H9 (cell line): ENCODE results near the gene MAZ. TPM values are rescaled to one million over a fixed set of nuclear protein-coding genes. Genes with fewer than 3 reads are reported as not detected.
"Not testable (repeated sequence)": the region's sequence is repeated elsewhere in the genome, so short reads cannot be mapped to it uniquely, and the experiment has no call there.

Source experiments
- DNase-seq: peaks from one replicate; pipeline ENCODE4 v3.0.0-alpha.2; 2017
- H2AFZ ChIP-seq: one replicate; pipeline ENCODE4 v1.6.1; 2013; ENCODE audit warnings: mild to moderate bottlenecking, low read length, control low read depth, moderate library complexity
- H2AK5ac ChIP-seq: 2 replicates; pipeline ENCODE4 v1.6.1; 2013; ENCODE audit warnings: low read length, control low read depth, mixed read lengths; ENCODE audit not compliant: insufficient read length
- H2BK120ac ChIP-seq: one replicate; pipeline ENCODE4 v1.6.1; 2013; ENCODE audit warnings: low read depth, mild to moderate bottlenecking, low read length, control low read depth, inconsistent platforms; ENCODE audit not compliant: poor library complexity, severe bottlenecking
- H2BK12ac ChIP-seq: 2 replicates; pipeline ENCODE4 v1.6.1; 2013; ENCODE audit warnings: low read length, control low read depth, mixed read lengths, low read depth; ENCODE audit not compliant: insufficient read length
- H2BK15ac ChIP-seq: 2 replicates; pipeline ENCODE4 v1.6.1; 2013; ENCODE audit warnings: low read depth, low read length, control low read depth
- H2BK20ac ChIP-seq: one replicate; pipeline ENCODE4 v1.6.1; 2013; ENCODE audit warnings: low read depth, mild to moderate bottlenecking, low read length, control low read depth, inconsistent platforms; ENCODE audit not compliant: poor library complexity, severe bottlenecking
- H2BK5ac ChIP-seq: 2 replicates; pipeline ENCODE4 v1.6.1; 2013; ENCODE audit warnings: low read length, control low read depth, mixed read lengths; ENCODE audit not compliant: insufficient read length
- H3K14ac ChIP-seq: 2 replicates; pipeline ENCODE4 v1.6.1; 2013; ENCODE audit warnings: low read length, control low read depth; ENCODE audit not compliant: insufficient read depth
- H3K18ac ChIP-seq: 2 replicates; pipeline ENCODE4 v1.6.1; 2013; ENCODE audit warnings: low read depth, mild to moderate bottlenecking, mixed read lengths, low read length, control low read depth; ENCODE audit not compliant: insufficient read length
- H3K23ac ChIP-seq: 2 replicates; pipeline ENCODE4 v1.6.1; 2013; ENCODE audit warnings: low read length, control low read depth, mixed read lengths, low read depth; ENCODE audit not compliant: insufficient read length
- H3K23me2 ChIP-seq: 2 replicates; pipeline ENCODE4 v1.6.1; 2013; ENCODE audit warnings: low read depth, mild to moderate bottlenecking, mixed read lengths, low read length, control low read depth; ENCODE audit not compliant: insufficient read length, poor library complexity, severe bottlenecking
- H3K27ac ChIP-seq: 2 replicates; pipeline ENCODE4 v1.5.1; 2013; ENCODE audit warnings: low read length, control low read depth, mixed read lengths, low read depth; ENCODE audit not compliant: insufficient read length
- H3K27me3 ChIP-seq: 2 replicates; pipeline ENCODE4 v1.6.1; 2013; ENCODE audit warnings: low read length, control low read depth, inconsistent platforms; ENCODE audit not compliant: insufficient read depth
- H3K4ac ChIP-seq: 2 replicates; pipeline ENCODE4 v1.6.1; 2013; ENCODE audit warnings: low read depth, mild to moderate bottlenecking, control low read depth, inconsistent platforms, low read length, moderate library complexity
- H3K4me1 ChIP-seq: 2 replicates; pipeline ENCODE4 v1.6.1; 2013; ENCODE audit warnings: low read length, control low read depth, inconsistent platforms; ENCODE audit not compliant: insufficient read depth
- H3K4me2 ChIP-seq: 2 replicates; pipeline ENCODE4 v1.6.1; 2013; ENCODE audit warnings: low read length, control low read depth, mixed read lengths; ENCODE audit not compliant: insufficient read length, insufficient read depth
- H3K56ac ChIP-seq: 2 replicates; pipeline ENCODE4 v1.6.1; 2013; ENCODE audit warnings: low read depth, mild to moderate bottlenecking, mixed read lengths, low read length, control low read depth; ENCODE audit not compliant: insufficient read length
- H3K79me1 ChIP-seq: 2 replicates; pipeline ENCODE4 v1.6.1; 2013; ENCODE audit warnings: low read depth, mild to moderate bottlenecking, moderate library complexity, low read length, control low read depth, inconsistent platforms; ENCODE audit not compliant: insufficient read depth, poor library complexity, severe bottlenecking
- H3K79me2 ChIP-seq: 2 replicates; pipeline ENCODE4 v1.6.1; 2013; ENCODE audit warnings: low read length, control low read depth, inconsistent platforms; ENCODE audit not compliant: insufficient read depth
- H3K9ac ChIP-seq: 2 replicates; pipeline ENCODE4 v1.6.1; 2013; ENCODE audit warnings: low read length, control low read depth, mixed read lengths; ENCODE audit not compliant: insufficient read length; ENCODE audit errors: extremely low read depth
- H3K9me3 ChIP-seq: one replicate; pipeline ENCODE4 v1.6.1; 2013; ENCODE audit warnings: low read depth, low read length, inconsistent platforms; ENCODE audit not compliant: control insufficient read depth
- H3T11ph ChIP-seq: one replicate; pipeline ENCODE4 v1.6.1; 2013; ENCODE audit warnings: mild to moderate bottlenecking, low read length, control low read depth, inconsistent platforms
- H4K20me1 ChIP-seq: one replicate; pipeline ENCODE4 v1.6.1; 2013; ENCODE audit not compliant: control insufficient read depth, insufficient read length, insufficient read depth
- H4K5ac ChIP-seq: 2 replicates; pipeline ENCODE4 v1.6.1; 2013; ENCODE audit warnings: low read depth, mild to moderate bottlenecking, mixed read lengths, low read length, control low read depth; ENCODE audit not compliant: insufficient read length
- H4K8ac ChIP-seq: replicated peaks from 2 replicates; pipeline ENCODE4 v1.6.1; 2013; ENCODE audit warnings: low read length, control low read depth, mixed read lengths, low read depth; ENCODE audit not compliant: insufficient read length
- H4K91ac ChIP-seq: 2 replicates; pipeline ENCODE4 v1.6.1; 2013; ENCODE audit warnings: low read depth, mild to moderate bottlenecking, moderate library complexity, mixed read lengths, low read length, control low read depth; ENCODE audit not compliant: insufficient read length
- H3K27ac Mint-ChIP-seq, 3 experiments: 2 replicates in 2 of 3; 3 replicates in 1 of 3; pipeline ENCODE4 v1.8.0; 2020 to 2021; ENCODE audit warnings: mixed read lengths in 3 of 3, mild to moderate bottlenecking in 1 of 3, moderate library complexity in 1 of 3
- H3K27me3 Mint-ChIP-seq: 2 replicates; pipeline ENCODE4 v1.8.0; 2021; ENCODE audit warnings: low read depth, mild to moderate bottlenecking, moderate library complexity, mixed read lengths
- H3K36me3 Mint-ChIP-seq, 3 experiments: 2 replicates in 2 of 3; 3 replicates in 1 of 3; pipeline ENCODE4 v1.8.0; 2020 to 2021; ENCODE audit warnings: low read depth in 3 of 3, mixed read lengths in 3 of 3; ENCODE audit not compliant: insufficient read depth in 1 of 3
- H3K4me1 Mint-ChIP-seq, 2 experiments: 2 replicates each; pipeline ENCODE4 v1.8.0; 2020; ENCODE audit warnings: mixed read lengths in 2 of 2
- H3K4me3 Mint-ChIP-seq, 2 experiments: 2 replicates in 1 of 2; 3 replicates in 1 of 2; pipeline ENCODE4 v1.8.0; 2020 to 2021; ENCODE audit warnings: mild to moderate bottlenecking in 2 of 2, mixed read lengths in 2 of 2, moderate library complexity in 1 of 2
- H3K9me3 Mint-ChIP-seq, 2 experiments: 2 replicates in 1 of 2; 3 replicates in 1 of 2; pipeline ENCODE4 v1.8.0; 2020; ENCODE audit warnings: mild to moderate bottlenecking in 2 of 2, mixed read lengths in 2 of 2, moderate library complexity in 1 of 2
- CTCF ChIP-seq: fragments of 200-600 bp; sonication (generic); conservative IDR thresholded peaks from 3 replicates; pipeline ENCODE4 v1.8.0; 2021; ENCODE audit warnings: antibody characterized with exemption, mild to moderate bottlenecking
- WGBS: extraction: QIAGEN DNeasy Blood & Tissue Kit; methylation state at CpG from one replicate; pipeline ENCODE4 v1.1.7; 2013; ENCODE audit warnings: missing lambda C conversion rate, low lambda C conversion rate, mixed read lengths; ENCODE audit not compliant: insufficient read length; ENCODE audit errors: extremely low coverage; 5-methylcytosine and 5-hydroxymethylcytosine counted together
- total RNA-seq: library from RNA; stranded (reverse); gene quantifications from 2 replicates; pipeline ENCODE4 v1.2.1, GENCODE V29; 2021

The MAZ gene
- total RNA-seq, 1 experiment from 2014 or later = 412 TPM

- H3K18ac ChIP-seq = no peak overlapping the region
- Mint-ChIP-seq H3K27ac (no peak overlapping the region), H3K27me3 (no peaks in the 10 kb centered on the region; the same call in 1 of the 2 replicates), H3K36me3 (no peaks in the 10 kb centered on the region), H3K4me1 (peaks cover 5 to 14% of the 10 kb centered on the region in 2 experiments; a peak in 2 of 4 replicates), H3K4me3 (no peak overlapping the region), H3K9me3 (no peaks in the 10 kb centered on the region; a peak in 1 of 5 replicates)
- H4K20me1 ChIP-seq = no peaks in the 10 kb centered on the region
- no peaks in the 10 kb centered on the region for H3K79me2 ChIP-seq
- H3K79me1 ChIP-seq = no peaks in the 10 kb centered on the region
- no peaks in the 10 kb centered on the region for H3K27me3 ChIP-seq
- H3K9me3 ChIP-seq = no peaks in the 10 kb centered on the region
- no peaks in the 10 kb centered on the region for H3K23me2 ChIP-seq
- no peak overlapping the region for H2AK5ac ChIP-seq
- H3K4me2 ChIP-seq = no peak overlapping the region
- H2BK5ac ChIP-seq = no peak overlapping the region
- H3T11ph ChIP-seq = no peak overlapping the region
- H3K56ac ChIP-seq = no peak overlapping the region
- H3K4me1 ChIP-seq = no peaks in the 10 kb centered on the region
- H2BK15ac ChIP-seq = no peak overlapping the region
- H2BK12ac ChIP-seq = no peak overlapping the region
- H4K91ac ChIP-seq = no peak overlapping the region
- no CpG with 5 or more reads among the region's 1 CpG for WGBS
- no peak overlapping the region for H4K8ac ChIP-seq
- no peak overlapping the region for H3K14ac ChIP-seq
- no peak overlapping the region for H3K9ac ChIP-seq
- H2BK20ac ChIP-seq = no peak overlapping the region
- no peak overlapping the region for H3K23ac ChIP-seq
- DNase-seq = no peak
- no peak overlapping the region for H4K5ac ChIP-seq
- no peak overlapping the region for H2BK120ac ChIP-seq
- no peak overlapping the region for H2AFZ ChIP-seq
- no peak overlapping the region for H3K27ac ChIP-seq
- H3K4ac ChIP-seq = no peak overlapping the region
- no peak for TF ChIP-seq CTCF
Observed at GRCh38 chr16:29756654-29757053, 49.7 kb upstream of the MAZ start.

- no CpG with 5 or more reads among the region's 8 CpGs for WGBS
- not testable (repeated sequence) for H3K27ac Mint-ChIP-seq, H2BK12ac ChIP-seq, H3T11ph ChIP-seq, H2BK15ac ChIP-seq, H3K4me1 ChIP-seq, H3K14ac ChIP-seq, H3K36me3 Mint-ChIP-seq, H3K9me3 Mint-ChIP-seq, H2AK5ac ChIP-seq, H2BK20ac ChIP-seq, H3K27me3 ChIP-seq, H4K5ac ChIP-seq, H4K91ac ChIP-seq, H2AFZ ChIP-seq, H2BK120ac ChIP-seq, H4K8ac ChIP-seq, H3K9me3 ChIP-seq, H3K4ac ChIP-seq, H3K9ac ChIP-seq, H3K79me1 ChIP-seq, H3K23ac ChIP-seq, H3K27ac ChIP-seq, DNase-seq, H3K18ac ChIP-seq, H3K4me2 ChIP-seq, H3K27me3 Mint-ChIP-seq, H3K4me3 Mint-ChIP-seq, H3K23me2 ChIP-seq, H3K79me2 ChIP-seq, H4K20me1 ChIP-seq, H2BK5ac ChIP-seq, H3K56ac ChIP-seq
- peaks cover 5 to 17% of the 10 kb centered on the region in 2 experiments; a peak in 2 of 4 replicates for H3K4me1 Mint-ChIP-seq
Observed at GRCh38 chr16:29757086-29757485, 49.2 kb upstream of the MAZ start.
